Stimulated activated CD4-positive, alpha-beta T cell treated with anti-CD3 and anti-CD28 coated beads, TNF-alpha, amount 100 ng/mL, for 1 hour (primary cell): ENCODE measurements around the gene TP63.

Experiments
- DNase-seq, 3 donors: peaks; one replicate each; pipeline ENCODE4 v3.0.0-alpha.2; 2020; ENCODE audit warnings: low read depth in 3 of 3, low spot score in 1 of 3

TP63 gene

DNA sequence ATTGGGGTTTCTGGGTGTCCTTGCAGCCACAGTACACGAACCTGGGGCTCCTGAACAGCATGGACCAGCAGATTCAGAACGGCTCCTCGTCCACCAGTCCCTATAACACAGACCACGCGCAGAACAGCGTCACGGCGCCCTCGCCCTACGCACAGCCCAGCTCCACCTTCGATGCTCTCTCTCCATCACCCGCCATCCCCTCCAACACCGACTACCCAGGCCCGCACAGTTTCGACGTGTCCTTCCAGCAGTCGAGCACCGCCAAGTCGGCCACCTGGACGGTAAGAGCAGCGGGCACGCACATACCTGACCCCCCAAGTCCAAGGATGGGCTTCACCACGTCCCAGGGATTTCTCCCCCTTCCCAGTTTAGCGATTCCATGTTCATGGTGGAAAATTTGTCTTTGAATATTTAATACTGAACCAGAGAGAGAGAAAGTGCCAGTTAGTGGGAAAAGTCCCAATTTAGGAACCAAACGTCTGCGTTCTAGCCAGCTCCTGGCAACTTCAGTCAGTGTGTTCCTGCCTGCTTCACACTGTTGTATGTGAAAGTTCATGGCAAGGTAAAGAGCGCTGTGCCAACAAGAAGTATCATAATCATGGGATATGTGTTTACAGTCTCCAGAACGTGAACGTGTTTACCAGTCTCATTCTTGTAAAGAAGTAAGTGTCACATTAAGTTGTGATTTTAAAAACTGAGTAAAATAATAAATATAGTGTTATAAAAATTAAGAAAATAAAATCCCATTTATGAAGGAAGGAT lies 177.2 kb downstream of the TP63 start:
- DNase-seq, result no peak

DNA sequence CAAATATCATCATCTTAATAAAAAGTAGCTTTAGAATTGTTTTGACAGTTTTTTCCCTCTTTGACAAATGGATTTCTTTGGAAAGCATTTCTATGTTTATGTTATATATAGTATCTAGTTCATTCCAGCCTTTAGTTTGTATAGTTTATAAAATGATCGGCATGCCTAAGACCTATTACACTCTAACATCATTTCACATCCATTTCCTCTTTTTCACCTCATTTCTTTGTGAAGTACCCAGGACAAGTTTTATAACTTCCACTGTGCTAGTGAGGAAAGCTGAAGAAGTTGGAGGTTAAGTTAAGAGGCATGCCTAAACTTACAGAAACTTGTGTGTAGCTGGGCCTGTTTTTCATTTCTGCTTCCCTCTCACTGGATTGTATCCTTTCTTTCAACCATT lies 178.4 kb downstream of the TP63 start:
- no peak for DNase-seq

GRCh38 chr3:189812806-189813465 lies 181.7 kb downstream of the TP63 start:
- DNase-seq, result no peak

GRCh38 chr3:189813647-189814240 lies 182.6 kb downstream of the TP63 start:
- no peak for DNase-seq

- DNase-seq, result no peak
These were observed 189.2 kb downstream of the TP63 start for GRCh38 chr3:189820365-189820720.

- DNase-seq, result no peak
These were observed 190.1 kb downstream of the TP63 start for GRCh38 chr3:189821262-189821661.

DNA sequence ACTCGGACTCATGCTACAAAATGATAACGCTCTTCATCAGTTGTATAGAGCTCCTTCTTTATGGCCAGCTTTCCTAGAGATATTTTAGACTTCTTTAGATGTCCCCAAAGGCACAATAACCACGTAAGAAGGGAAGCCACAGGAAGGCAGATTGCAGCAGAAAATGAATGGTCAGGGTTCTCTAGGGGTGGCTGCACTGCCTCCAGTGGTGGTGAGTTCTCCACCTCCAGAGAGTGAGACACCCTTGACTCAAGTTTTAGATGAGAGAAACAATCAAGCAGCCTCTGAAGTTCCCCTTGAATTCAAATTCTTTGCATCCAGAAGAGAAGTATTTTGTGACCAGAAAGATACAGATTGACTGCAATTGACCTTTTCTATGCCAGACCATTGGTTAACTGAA lies 191.5 kb downstream of the TP63 start:
- no peak for DNase-seq

GRCh38 chr3:189824629-189825312 lies 193.6 kb downstream of the TP63 start:
- DNase-seq, result no peak

- no peak for DNase-seq
These were observed 195.4 kb downstream of the TP63 start for GRCh38 chr3:189826566-189826965.

- no peak for DNase-seq
These were observed 195.9 kb downstream of the TP63 start for GRCh38 chr3:189827108-189827507.

DNA sequence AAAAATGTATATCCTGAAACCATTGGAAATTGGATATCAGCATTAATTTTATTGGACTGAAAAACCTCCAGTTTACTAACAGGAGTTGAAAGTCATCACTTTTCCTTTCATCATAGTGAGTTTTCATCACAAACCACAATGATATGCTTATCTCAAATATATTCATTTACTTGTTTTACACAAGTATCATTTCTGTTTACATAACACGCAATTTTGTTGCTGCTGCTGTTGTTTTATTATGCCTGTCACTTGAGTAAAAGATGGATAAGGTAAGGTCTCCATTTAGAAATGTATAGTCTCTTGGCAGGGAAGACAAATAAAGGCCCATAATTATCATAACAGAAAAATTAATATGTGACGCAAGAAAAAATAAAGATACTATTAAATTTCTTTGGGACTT lies 199.2 kb downstream of the TP63 start:
- DNase-seq, result no peak

- no peak for DNase-seq
These were observed 202.1 kb downstream of the TP63 start for GRCh38 chr3:189833266-189833665.

- DNase-seq, result no peak
These were observed 202.8 kb downstream of the TP63 start for GRCh38 chr3:189833996-189834395.

DNA sequence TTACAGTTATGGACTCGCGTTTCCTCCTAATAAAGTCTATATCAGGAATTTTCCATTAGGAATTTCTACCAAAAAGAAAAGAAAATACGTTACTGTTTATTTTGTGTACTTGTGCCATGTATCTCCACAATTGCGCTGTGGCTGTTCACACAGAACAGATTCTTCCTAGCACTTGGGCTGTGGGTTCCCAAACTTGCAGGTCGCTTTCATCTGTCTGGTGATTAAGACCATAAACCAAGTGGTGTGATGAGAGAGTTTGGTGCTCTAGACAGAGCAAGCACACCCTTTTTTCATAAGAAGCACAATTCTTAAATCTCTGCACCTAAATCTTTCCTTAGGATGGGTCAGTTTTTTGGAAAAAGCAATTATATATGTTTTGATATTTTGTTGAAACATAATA lies 203.3 kb downstream of the TP63 start:
- DNase-seq, result no peak

DNA sequence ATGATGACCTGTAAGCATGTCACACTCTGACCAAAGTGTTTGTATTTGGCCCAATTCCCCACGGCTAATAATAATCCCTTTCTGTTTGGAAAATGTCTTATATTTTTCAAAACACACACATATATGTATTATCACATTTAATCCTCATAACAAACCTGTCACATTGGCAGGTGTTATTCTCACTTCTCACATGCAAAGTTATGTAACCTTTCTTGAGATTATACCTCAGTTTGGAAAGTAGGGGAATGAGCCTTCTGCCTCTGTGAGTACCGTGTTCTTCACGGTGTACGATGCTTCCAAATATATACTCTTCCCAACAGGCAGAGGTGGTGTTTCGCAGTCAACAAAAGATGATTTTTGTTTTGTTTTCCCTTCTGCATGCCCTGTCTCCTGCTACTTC lies 205.6 kb downstream of the TP63 start:
- no peak for DNase-seq

DNA sequence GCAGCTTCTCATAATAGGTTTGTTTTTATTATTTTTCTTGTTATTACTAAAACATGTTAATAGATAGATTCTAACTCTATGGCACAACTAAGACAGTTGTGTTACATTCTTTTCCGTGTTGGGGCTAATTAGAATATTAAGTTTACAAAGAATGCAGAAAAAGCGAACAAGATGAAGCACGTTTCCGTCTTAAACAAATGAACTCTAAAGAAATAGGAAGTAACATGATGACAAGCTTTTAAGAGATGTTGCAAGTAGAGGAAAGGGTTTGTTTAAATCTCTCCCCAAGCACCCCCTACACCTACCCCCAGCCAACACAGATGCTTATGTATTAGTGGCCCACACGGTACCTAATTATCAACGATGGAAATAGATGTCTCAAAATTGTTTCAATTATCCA lies 207.1 kb downstream of the TP63 start:
- DNase-seq, result no peak

DNA sequence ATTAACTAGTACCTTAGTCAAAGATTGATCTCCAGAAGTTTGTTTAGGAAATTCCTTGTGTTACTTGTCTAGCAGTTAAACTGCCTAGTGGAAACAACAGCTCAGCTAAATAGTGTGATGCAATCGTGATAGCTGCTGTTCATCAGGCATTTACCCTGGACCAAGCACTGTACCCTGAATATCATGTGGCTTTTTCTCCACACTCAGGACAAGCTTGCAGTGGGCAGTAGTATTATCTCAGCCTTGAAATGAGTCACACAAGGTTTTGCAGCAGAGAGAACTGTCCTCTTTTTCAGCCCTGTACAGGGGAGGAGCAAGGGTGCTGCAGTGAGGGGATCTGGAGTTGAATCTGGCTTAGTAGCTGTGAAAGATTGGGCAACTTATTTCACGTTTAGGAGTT lies 208.4 kb downstream of the TP63 start:
- DNase-seq, result no peak

DNA sequence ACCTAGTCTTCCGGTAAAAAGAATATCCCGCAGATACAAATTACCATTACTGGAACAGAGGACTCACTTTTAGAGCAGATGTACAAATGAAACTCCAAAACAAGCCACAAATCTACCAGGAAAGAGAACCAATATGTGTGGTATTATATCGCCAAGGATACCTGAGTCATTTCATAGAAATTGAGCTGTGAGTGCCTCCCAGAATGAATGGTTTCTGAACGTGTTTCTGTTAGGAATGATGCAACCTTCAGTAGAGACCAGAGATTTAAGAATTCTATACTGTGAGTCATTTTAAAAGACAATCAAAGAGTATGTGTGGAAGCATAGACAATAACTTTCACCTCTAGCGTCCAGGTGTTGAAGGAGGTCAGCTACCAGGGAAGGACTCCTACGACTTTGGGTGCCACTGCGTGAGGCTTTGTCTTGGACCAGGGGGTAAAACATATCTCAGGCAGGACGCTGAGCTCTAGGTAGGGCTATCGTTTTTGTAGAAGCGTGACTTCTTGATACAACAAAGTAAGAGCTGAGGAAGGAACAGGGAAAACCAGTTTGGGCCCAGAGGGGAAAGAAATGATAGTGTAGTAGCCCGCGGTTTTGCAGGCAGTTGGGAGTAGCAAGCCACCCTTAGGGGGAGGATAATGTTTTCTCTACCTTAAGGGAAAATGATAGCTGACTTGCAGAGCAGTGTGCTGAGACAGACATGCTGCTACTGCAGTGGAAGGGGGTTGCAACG lies 210.4 kb downstream of the TP63 start:
- no peak for DNase-seq

GRCh38 chr3:189842681-189843602 lies 211.8 kb downstream of the TP63 start:
- DNase-seq, result no peak

- no peak for DNase-seq
These were observed 213.9 kb downstream of the TP63 start for GRCh38 chr3:189845069-189845468.
